AG04449 (cell line): ENCODE results near the gene ISCU.

Experiments
- CTCF ChIA-PET: fragments of 350-600 bp; formaldehyde crosslinking; extraction: SDS; loops from one replicate; lab custom pipeline; 2021; ENCODE audit warnings: antibody characterized with exemption; lab: Yijun Ruan, JAX
- POLR2A ChIA-PET: fragments of 400-600, 350-600 bp; formaldehyde crosslinking; extraction: SDS; loops from one replicate; lab custom pipeline; 2020; ENCODE audit warnings: antibody characterized with exemption, inconsistent platforms; lab: Yijun Ruan, JAX
- DNase-seq: peaks from one replicate; pipeline ENCODE4 v3.0.0-alpha.2; 2010; ENCODE audit warnings: low read depth, low spot score
- H3K4me3 ChIP-seq: 2 replicates; pipeline ENCODE4 v1.5.1; 2011; ENCODE audit warnings: low read depth, mild to moderate bottlenecking, control low read depth, low read length
- CTCF ChIP-seq: IDR thresholded peaks from one replicate; pipeline ENCODE4 v1.5.1; 2011; ENCODE audit warnings: mild to moderate bottlenecking, moderate library complexity, low read length, control low read depth, inconsistent platforms; ENCODE audit not compliant: insufficient read depth; ENCODE audit errors: missing control alignments

ISCU gene

GRCh38 chr12:108582978-108583770 lies 20.8 kb downstream of the ISCU start:
- DNase-seq: no peak
- ChIA-PET POLR2A (interaction anchor here (0.6 kb wide), 1 partner anchor 10 kb away, joined by 3 read pairs; no protein-coding TSS in a partner anchor), CTCF (interaction anchor here (1.1 to 1.8 kb wide), 4 partner anchors 12 to 35 kb away, joined by 3 to 12 read pairs (median 5); no protein-coding TSS in a partner anchor)
- H3K4me3 ChIP-seq: no peak overlapping the region
- no peak for TF ChIP-seq CTCF

- ChIA-PET POLR2A (no interaction called here), CTCF (interaction anchor here (0.9 to 1.8 kb wide), 4 partner anchors 12 to 34 kb away, joined by 3 to 12 read pairs (median 4); no protein-coding TSS in a partner anchor)
- H3K4me3 ChIP-seq: no peak overlapping the region
- no peak for TF ChIP-seq CTCF
- no peak for DNase-seq
Measured at GRCh38 chr12:108583991-108584390, 21.6 kb downstream of the ISCU start.

DNA sequence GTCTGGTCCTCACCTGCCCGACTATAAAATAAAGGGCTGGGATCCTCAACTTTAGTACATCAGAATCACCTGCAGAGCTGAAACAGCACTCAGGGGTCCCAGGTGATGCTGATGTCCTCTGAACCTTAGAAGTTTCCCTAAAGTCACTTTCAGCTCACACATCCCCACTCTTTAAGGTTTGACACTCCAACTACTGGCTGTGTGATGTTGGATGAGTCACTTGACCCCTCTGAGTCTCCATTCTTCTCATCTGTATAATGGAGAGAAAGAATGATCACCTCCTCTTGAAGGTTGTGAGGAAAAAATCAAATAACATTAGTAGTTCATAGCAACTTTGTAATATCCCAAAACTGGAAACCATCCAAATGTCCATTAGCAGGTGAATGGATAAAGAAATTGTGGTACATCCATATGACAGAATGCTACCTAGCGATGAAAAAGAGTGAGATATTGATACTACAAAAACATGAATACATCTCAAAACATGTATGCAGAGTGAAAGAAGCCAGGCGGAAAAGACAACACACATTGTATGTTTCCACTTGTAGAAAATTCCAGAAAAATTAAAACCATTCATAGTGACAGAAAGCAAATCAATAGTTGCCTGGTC lies 22.2 kb downstream of the ISCU start:
- TF ChIP-seq CTCF: no peak
- H3K4me3 ChIP-seq: no peak overlapping the region
- ChIA-PET CTCF (interaction anchor here (0.9 to 1.8 kb wide), 4 partner anchors 11 to 33 kb away, joined by 3 to 12 read pairs (median 4); no protein-coding TSS in a partner anchor), POLR2A (no interaction called here)
- no peak for DNase-seq

- ChIA-PET POLR2A (interaction anchor here (1.2 kb wide), 1 partner anchor 10 kb away, joined by 3 read pairs; no protein-coding TSS in a partner anchor), CTCF (interaction anchor here (0.8 to 5.7 kb wide), 5 partner anchors 10 to 33 kb away, joined by 3 to 51 read pairs (median 4); no protein-coding TSS in a partner anchor)
- no peak for TF ChIP-seq CTCF
- no peak overlapping the region for H3K4me3 ChIP-seq
- DNase-seq: no peak
Measured at GRCh38 chr12:108585864-108586263, 23.5 kb downstream of the ISCU start.

DNA sequence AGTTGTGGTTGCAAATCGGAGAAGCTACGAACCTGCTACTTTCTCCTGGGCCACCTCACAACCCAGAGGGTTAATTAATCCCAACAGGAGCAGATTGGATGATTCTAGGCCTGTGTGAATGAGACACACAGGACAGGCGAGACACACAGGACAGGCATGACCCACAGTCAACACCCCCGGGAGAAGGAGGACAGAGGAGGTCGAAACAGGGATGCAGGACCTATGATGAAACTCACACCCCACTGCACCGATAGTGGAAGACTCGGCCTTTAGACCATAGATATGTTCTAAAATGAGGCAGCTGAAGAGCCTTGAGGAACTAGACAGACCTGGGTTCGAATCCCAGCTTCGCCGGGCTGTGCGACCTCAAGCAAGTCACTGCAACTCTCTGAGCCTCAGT lies 23.9 kb downstream of the ISCU start:
- no peak overlapping the region for H3K4me3 ChIP-seq
- DNase-seq: no peak
- TF ChIP-seq CTCF: no peak
- ChIA-PET POLR2A (interaction anchor here (1.2 kb wide), 1 partner anchor 10 kb away, joined by 3 read pairs; no protein-coding TSS in a partner anchor), CTCF (interaction anchor here (0.8 to 5.7 kb wide), 6 partner anchors 10 to 33 kb away, joined by 3 to 51 read pairs (median 4); no protein-coding TSS in a partner anchor)

- no peak overlapping the region for H3K4me3 ChIP-seq
- ChIA-PET POLR2A (interaction anchor here (0.7 kb wide), 1 partner anchor 30 kb away, joined by 3 read pairs; no protein-coding TSS in a partner anchor), CTCF (interaction anchor here (1.5 to 5.7 kb wide), 2 partner anchors 31 to 216 kb away, joined by 4 to 51 read pairs; no protein-coding TSS in a partner anchor)
- no peak for DNase-seq
- TF ChIP-seq CTCF: no peak
Measured at GRCh38 chr12:108587826-108588225, 25.4 kb downstream of the ISCU start.
